Spleen (tissue), 11 donors: Measurements from ENCODE around the gene SMOC2. TPM values are rescaled to one million over a fixed set of nuclear protein-coding genes. Genes with fewer than 3 reads are reported as not detected.

Experiments used
- DNase-seq: peaks from one replicate; pipeline ENCODE4 v3.0.0-alpha.2; 2020
- H3K27ac ChIP-seq, 8 donors: fragments of 200-600 bp; sonication (generic) in 7 of 8; 1 replicate in 4 of 8; 2 replicates in 4 of 8; pipeline versions ENCODE4 v1.5.0 to v1.8.0; 2016 to 2021; ENCODE audit warnings: inconsistent platforms in 4 of 8, mild to moderate bottlenecking in 4 of 8, moderate library complexity in 1 of 8
- H3K27me3 ChIP-seq, 7 donors: fragments of 200-600 bp; sonication (generic) in 6 of 7; replicated peaks in 1 of 7; 1 replicate in 4 of 7; 2 replicates in 3 of 7; pipeline versions ENCODE4 v1.5.0 to v1.8.0; 2016 to 2021; ENCODE audit warnings: inconsistent platforms in 3 of 7, mild to moderate bottlenecking in 1 of 7
- H3K36me3 ChIP-seq, 6 donors: fragments of 200-600 bp; sonication (generic) in 5 of 6; 1 replicate in 4 of 6; 2 replicates in 2 of 6; pipeline versions ENCODE4 v1.5.0 to v1.8.0; 2016 to 2021; ENCODE audit warnings: inconsistent platforms in 2 of 6
- H3K4me1 ChIP-seq, 6 donors: fragments of 200-600 bp; sonication (generic) in 5 of 6; 1 replicate in 3 of 6; 2 replicates in 3 of 6; pipeline versions ENCODE4 v1.5.0 to v1.8.0; 2016 to 2021; ENCODE audit warnings: inconsistent platforms in 3 of 6
- H3K4me3 ChIP-seq, 8 donors: fragments of 200-600 bp; sonication (generic) in 7 of 8; 1 replicate in 4 of 8; 2 replicates in 4 of 8; pipeline versions ENCODE4 v1.5.0 to v1.8.0; 2016 to 2021; ENCODE audit warnings: inconsistent platforms in 4 of 8, mild to moderate bottlenecking in 4 of 8, moderate library complexity in 2 of 8
- H3K9me3 ChIP-seq, 8 donors: fragments of 200-600 bp; sonication (generic) in 7 of 8; 1 replicate in 4 of 8; 2 replicates in 4 of 8; pipeline versions ENCODE4 v1.5.0 to v1.8.0; 2016 to 2021; ENCODE audit warnings: inconsistent platforms in 4 of 8
- CTCF ChIP-seq, 11 experiments: fragments of 200-600 bp in 7 of 11; fragments of 450-650 bp in 4 of 11; sonication (generic) in 4 of 11; IDR thresholded peaks in 8 of 11; conservative IDR thresholded peaks in 3 of 11; 1 replicate in 7 of 11; 2 replicates in 4 of 11; pipeline versions ENCODE4 v1.4.0 to v1.8.0; 2016 to 2021; ENCODE audit warnings: antibody characterized with exemption in 11 of 11, inconsistent platforms in 4 of 11, mild to moderate bottlenecking in 1 of 11
- POLR2A ChIP-seq, 3 donors: fragments of 450-650 bp; IDR thresholded peaks; one replicate each; pipeline ENCODE4 v1.5.1; 2017; ENCODE audit warnings: antibody characterized with exemption in 3 of 3, mild to moderate bottlenecking in 1 of 3
- POLR2AphosphoS5 ChIP-seq, 3 donors: sonication (generic); formaldehyde crosslinking; IDR thresholded peaks; one replicate each; pipeline ENCODE4 v1.5.1; 2017; ENCODE audit warnings: antibody characterized with exemption in 3 of 3
- WGBS, 5 donors: extraction: QIAGEN DNeasy Blood & Tissue Kit in 3 of 5; methylation state at CpG; one replicate each; pipeline versions ENCODE4 v1.1.5 to v1.1.7; 2013 to 2018; 5-methylcytosine and 5-hydroxymethylcytosine counted together
- intact Hi-C: fragments of 100-400 bp; cut with DNase I; formaldehyde crosslinking; loops from one replicate; pipeline ENCODE4 v1.15.0; 2023; ENCODE audit warnings: low total_unique reads
- polyA plus RNA-seq, 3 donors: library from polyadenylated mRNA; stranded (reverse); fragments of 200-250 nt; gene quantifications; one replicate each; pipeline ENCODE4 v1.2.1, GENCODE V29; 2013
- total RNA-seq, 7 donors: library from RNA; depleted of rRNA in 3 of 7; stranded (reverse); fragments of >200 nt in 3 of 7; fragmentation: NEBNext Ultra II Directional in 4 of 7; extraction: Animal tissue kit (Norgen Biotek cat#: 25700) in 4 of 7; gene quantifications; one replicate each; pipeline versions ENCODE4 v1.1.0 to v1.2.1, GENCODE V29; 2016 to 2021
- donor health status: healthy with polysubstance abuse.
- donor health status: DM: no; HTN: no; CAD: no; lungs with moderate emphysema.
- donor health status: DM: no; HTN: no; CAD: no.
- donor health status: Bipolar disorder and iron deficiency.
- donor health status: healthy.
- donor health status: DM: no; HTN: no; CAD: no.
- donor health status: DM: yes; HTN: yes; CAD: no.

Gene SMOC2
- total and polyA plus RNA-seq, 10 donors: 0.94 to 7.6 (median 1.8) TPM

GRCh38 chr6:168485818-168486217 is 44.8 kb downstream of the SMOC2 start:
- intact Hi-C loops: no loop called here
- Histone ChIP-seq H3K27ac (no peak overlapping the region), H3K4me1 (no peaks in the 10 kb centered on the region), H3K4me3 (no peak overlapping the region), H3K9me3 (peaks cover 0 to 4% (median 2%) of the 10 kb centered on the region in 8 donors), H3K36me3 (no peaks in the 10 kb centered on the region), H3K27me3 (peaks cover 0 to 5% (median 0%) of the 10 kb centered on the region in 7 donors)
- no peak for TF ChIP-seq CTCF (IDR thresholded peaks at IDR 0.05 in 8 of 11, conservative IDR thresholded peaks at IDR 0.05 in 3 of 11)
- no peak for TF ChIP-seq POLR2A (IDR thresholded peaks at IDR 0.05)
- TF ChIP-seq POLR2AphosphoS5 (IDR thresholded peaks at IDR 0.05): no peak
- 52 to 67% (median 59%) methylated on average over 5 of the region's 5 CpGs for WGBS, 5 donors
- no peak for DNase-seq

GRCh38 chr6:168490757-168491156 is 49.8 kb downstream of the SMOC2 start:
- no peak for TF ChIP-seq POLR2AphosphoS5 (IDR thresholded peaks at IDR 0.05)
- no peak for TF ChIP-seq POLR2A (IDR thresholded peaks at IDR 0.05)
- TF ChIP-seq CTCF (IDR thresholded peaks at IDR 0.05 in 8 of 11, conservative IDR thresholded peaks at IDR 0.05 in 3 of 11): no peak
- 76 to 91% (median 86%) methylated on average over 8 of the region's 8 CpGs for WGBS, 5 donors
- Histone ChIP-seq H3K27me3 (peaks cover 0 to 10% (median 0%) of the 10 kb centered on the region in 7 donors), H3K27ac (no peak overlapping the region), H3K9me3 (no peaks in the 10 kb centered on the region), H3K4me3 (no peak overlapping the region), H3K4me1 (no peaks in the 10 kb centered on the region), H3K36me3 (no peaks in the 10 kb centered on the region)
- DNase-seq: no peak
- intact Hi-C loops: no loop called here

- H3K27me3 ChIP-seq: peaks cover 0 to 14% (median 0%) of the 10 kb centered on the region in 7 donors
- H3K27ac ChIP-seq: no peak overlapping the region
- H3K4me1 ChIP-seq: no peaks in the 10 kb centered on the region
- intact Hi-C loops: no loop called here
- no peak overlapping the region for H3K4me3 ChIP-seq
- no peak for DNase-seq
- 80 to 91% (median 87%) methylated on average over 6 of the region's 6 CpGs for WGBS, 5 donors
- TF ChIP-seq CTCF (IDR thresholded peaks at IDR 0.05 in 8 of 11, conservative IDR thresholded peaks at IDR 0.05 in 3 of 11): no peak
- no peak for TF ChIP-seq POLR2A (IDR thresholded peaks at IDR 0.05)
- no peak for TF ChIP-seq POLR2AphosphoS5 (IDR thresholded peaks at IDR 0.05)
- H3K9me3 ChIP-seq: no peaks in the 10 kb centered on the region
- H3K36me3 ChIP-seq: no peaks in the 10 kb centered on the region
These were observed 53.0 kb downstream of the SMOC2 start for GRCh38 chr6:168493976-168494375.

- no peak for DNase-seq
- Histone ChIP-seq H3K4me3 (no peak overlapping the region), H3K27me3 (peaks cover 0 to 14% (median 0%) of the 10 kb centered on the region in 7 donors), H3K36me3 (no peaks in the 10 kb centered on the region), H3K4me1 (no peaks in the 10 kb centered on the region), H3K27ac (no peak overlapping the region), H3K9me3 (no peaks in the 10 kb centered on the region)
- TF ChIP-seq CTCF (IDR thresholded peaks at IDR 0.05 in 8 of 11, conservative IDR thresholded peaks at IDR 0.05 in 3 of 11): no peak
- TF ChIP-seq POLR2AphosphoS5 (IDR thresholded peaks at IDR 0.05): no peak
- no peak for TF ChIP-seq POLR2A (IDR thresholded peaks at IDR 0.05)
- intact Hi-C loops: no loop called here
- 74 to 85% (median 80%) methylated on average over 5 to 8 of the region's 8 CpGs for WGBS, 5 donors
These were observed 53.7 kb downstream of the SMOC2 start for GRCh38 chr6:168494726-168495125.
